MM.1S (cell line): ENCODE data around the gene INPP5F.

Experiments used
- DNase-seq: peaks from one replicate; pipeline ENCODE4 v3.0.0-alpha.2; 2015
- H2AFZ ChIP-seq: fragments of 300-600 bp; sonication (generic); 2 replicates; pipeline ENCODE4 v1.6.0; 2016; ENCODE audit warnings: antibody characterized with exemption, low read length
- H3F3A ChIP-seq: fragments of 300-600 bp; sonication (generic); 2 replicates; pipeline ENCODE4 v1.6.1; 2016; ENCODE audit warnings: mild to moderate bottlenecking, antibody characterized with exemption, low read length, moderate library complexity, mixed read lengths; ENCODE audit not compliant: insufficient read depth
- H3K27ac ChIP-seq: fragments of 300-600 bp; sonication (generic); 2 replicates; pipeline ENCODE4 v1.5.1; 2016; ENCODE audit warnings: mild to moderate bottlenecking, low read length
- H3K27me3 ChIP-seq: fragments of 300-600 bp; sonication (generic); replicated peaks from 2 replicates; pipeline ENCODE4 v1.6.0; 2016; ENCODE audit warnings: low read length; ENCODE audit not compliant: insufficient read depth
- H3K36me3 ChIP-seq: fragments of 300-600 bp; sonication (generic); replicated peaks from 2 replicates; pipeline ENCODE4 v1.6.1; 2016; ENCODE audit warnings: mild to moderate bottlenecking, low read length, mixed read lengths; ENCODE audit not compliant: insufficient read depth
- H3K4me1 ChIP-seq: fragments of 300-600 bp; sonication (generic); 2 replicates; pipeline ENCODE4 v1.6.1; 2016; ENCODE audit warnings: low read length, mixed read lengths
- H3K4me2 ChIP-seq: fragments of 300-600 bp; sonication (generic); 2 replicates; pipeline ENCODE4 v1.6.0; 2016; ENCODE audit warnings: low read depth, low read length
- H3K4me3 ChIP-seq: fragments of 300-600 bp; sonication (generic); 2 replicates; pipeline ENCODE4 v1.5.1; 2016; ENCODE audit warnings: low read length, mixed read lengths
- H3K79me2 ChIP-seq: fragments of 300-600 bp; sonication (generic); 2 replicates; pipeline ENCODE4 v1.6.1; 2016; ENCODE audit warnings: mixed run types, low read length, mixed read lengths
- H3K9ac ChIP-seq: fragments of 300-600 bp; sonication (generic); 2 replicates; pipeline ENCODE4 v1.6.1; 2016; ENCODE audit warnings: low read length, mixed read lengths
- H3K9me2 ChIP-seq: fragments of 300-600 bp; sonication (generic); replicated peaks from 2 replicates; pipeline ENCODE4 v1.6.1; 2016; ENCODE audit warnings: mild to moderate bottlenecking, low read length, mixed read lengths; ENCODE audit not compliant: insufficient read depth
- H3K9me3 ChIP-seq: fragments of 300-600 bp; sonication (generic); replicated peaks from 2 replicates; pipeline ENCODE4 v1.6.1; 2016; ENCODE audit warnings: mild to moderate bottlenecking, low read length, mixed read lengths; ENCODE audit not compliant: insufficient read depth
- H4K20me1 ChIP-seq: fragments of 300-600 bp; sonication (generic); 2 replicates; pipeline ENCODE4 v1.6.1; 2016; ENCODE audit warnings: mild to moderate bottlenecking, low read length, moderate library complexity, mixed read lengths; ENCODE audit not compliant: insufficient read depth
- EZH2 ChIP-seq: fragments of 300-600 bp; sonication (generic); optimal IDR thresholded peaks from 2 replicates; pipeline ENCODE3; 2017; ENCODE audit warnings: low read depth, mild to moderate bottlenecking, antibody characterized with exemption, low read length, mixed read lengths
- EZH2phosphoT487 ChIP-seq: fragments of 300-600 bp; sonication (generic); IDR thresholded peaks from 2 replicates; pipeline ENCODE4 v1.6.1; 2018; ENCODE audit warnings: antibody characterized with exemption, low read length
- TF ChIP-seq, protein P1 (sequence below): fragments of 300-600 bp; sonication (generic); IDR thresholded peaks from 2 replicates; pipeline ENCODE4 v1.5.1; 2016; ENCODE audit warnings: antibody characterized with exemption, low read length, mixed read lengths

The INPP5F gene

DNA sequence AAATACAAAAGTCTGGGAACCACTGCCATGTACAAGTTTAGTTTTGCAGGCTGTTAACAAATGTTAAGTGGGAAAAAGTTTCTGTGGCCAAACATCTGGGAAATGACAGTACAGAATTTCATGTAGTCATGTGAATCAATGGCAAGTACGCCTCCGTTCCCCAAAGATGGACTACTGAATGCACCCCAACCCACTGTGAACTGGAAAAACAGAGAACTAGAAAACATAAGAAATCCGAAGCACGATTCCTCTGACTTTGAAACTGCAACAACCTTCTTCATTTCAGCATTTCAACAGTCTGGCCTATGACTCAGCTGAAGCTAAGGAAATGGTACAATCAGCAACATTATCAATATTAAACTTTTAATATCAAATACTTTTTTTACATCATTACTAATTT lies 105.0 kb downstream of the INPP5F start:
- Histone ChIP-seq H3K36me3 (peaks cover 23% of the 10 kb centered on the region; the same call in 1 of the 2 replicates), H3K27me3 (no peaks in the 10 kb centered on the region), H3K4me1 (peaks cover 12% of the 10 kb centered on the region), H3K9ac (no peak overlapping the region), H3K9me2 (no peaks in the 10 kb centered on the region), H4K20me1 (no peaks in the 10 kb centered on the region), H2AFZ (no peak overlapping the region), H3K79me2 (no peaks in the 10 kb centered on the region), H3K4me2 (no peak overlapping the region), H3K9me3 (no peaks in the 10 kb centered on the region), H3K27ac (no peak overlapping the region), H3K4me3 (no peak overlapping the region), H3F3A (no peaks in the 10 kb centered on the region)
- TF ChIP-seq EZH2phosphoT487 (no peak), EZH2 (no peak)
- TF ChIP-seq, protein P1, sequence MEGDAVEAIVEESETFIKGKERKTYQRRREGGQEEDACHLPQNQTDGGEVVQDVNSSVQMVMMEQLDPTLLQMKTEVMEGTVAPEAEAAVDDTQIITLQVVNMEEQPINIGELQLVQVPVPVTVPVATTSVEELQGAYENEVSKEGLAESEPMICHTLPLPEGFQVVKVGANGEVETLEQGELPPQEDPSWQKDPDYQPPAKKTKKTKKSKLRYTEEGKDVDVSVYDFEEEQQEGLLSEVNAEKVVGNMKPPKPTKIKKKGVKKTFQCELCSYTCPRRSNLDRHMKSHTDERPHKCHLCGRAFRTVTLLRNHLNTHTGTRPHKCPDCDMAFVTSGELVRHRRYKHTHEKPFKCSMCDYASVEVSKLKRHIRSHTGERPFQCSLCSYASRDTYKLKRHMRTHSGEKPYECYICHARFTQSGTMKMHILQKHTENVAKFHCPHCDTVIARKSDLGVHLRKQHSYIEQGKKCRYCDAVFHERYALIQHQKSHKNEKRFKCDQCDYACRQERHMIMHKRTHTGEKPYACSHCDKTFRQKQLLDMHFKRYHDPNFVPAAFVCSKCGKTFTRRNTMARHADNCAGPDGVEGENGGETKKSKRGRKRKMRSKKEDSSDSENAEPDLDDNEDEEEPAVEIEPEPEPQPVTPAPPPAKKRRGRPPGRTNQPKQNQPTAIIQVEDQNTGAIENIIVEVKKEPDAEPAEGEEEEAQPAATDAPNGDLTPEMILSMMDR, result no peak
- no peak for DNase-seq

DNA sequence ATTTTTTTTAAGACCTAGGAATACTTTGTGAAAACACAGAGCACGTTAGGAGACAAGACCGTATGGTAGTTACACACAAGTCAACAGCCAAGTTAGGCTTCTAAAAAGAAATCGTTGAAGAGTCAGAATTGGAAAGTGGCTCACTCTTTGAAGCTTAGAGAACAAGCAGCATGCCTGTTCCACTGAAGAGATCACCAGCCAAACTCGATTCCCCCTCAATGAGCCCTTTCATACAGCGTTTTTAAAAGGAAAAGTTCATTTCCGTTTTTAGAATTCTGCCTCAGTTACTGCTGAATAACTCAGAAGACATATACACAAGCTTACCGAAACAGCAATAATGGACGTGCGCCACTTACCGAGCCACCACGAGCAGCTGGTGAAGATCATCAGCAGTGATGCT lies 105.8 kb downstream of the INPP5F start:
- no peaks in the 10 kb centered on the region for H3F3A ChIP-seq
- H3K9ac ChIP-seq, result no peak overlapping the region
- H3K4me1 ChIP-seq, result peaks cover 12% of the 10 kb centered on the region
- DNase-seq, result no peak
- H4K20me1 ChIP-seq, result no peaks in the 10 kb centered on the region
- no peak overlapping the region for H3K27ac ChIP-seq
- no peaks in the 10 kb centered on the region for H3K9me3 ChIP-seq
- no peak overlapping the region for H2AFZ ChIP-seq
- H3K79me2 ChIP-seq, result no peaks in the 10 kb centered on the region
- H3K27me3 ChIP-seq, result no peaks in the 10 kb centered on the region
- H3K4me2 ChIP-seq, result no peak overlapping the region
- peaks cover 26% of the 10 kb centered on the region; the same call in 1 of the 2 replicates for H3K36me3 ChIP-seq
- no peak overlapping the region for H3K4me3 ChIP-seq
- TF ChIP-seq, protein P1, result no peak
- TF ChIP-seq EZH2, result no peak
- no peaks in the 10 kb centered on the region for H3K9me2 ChIP-seq

DNA sequence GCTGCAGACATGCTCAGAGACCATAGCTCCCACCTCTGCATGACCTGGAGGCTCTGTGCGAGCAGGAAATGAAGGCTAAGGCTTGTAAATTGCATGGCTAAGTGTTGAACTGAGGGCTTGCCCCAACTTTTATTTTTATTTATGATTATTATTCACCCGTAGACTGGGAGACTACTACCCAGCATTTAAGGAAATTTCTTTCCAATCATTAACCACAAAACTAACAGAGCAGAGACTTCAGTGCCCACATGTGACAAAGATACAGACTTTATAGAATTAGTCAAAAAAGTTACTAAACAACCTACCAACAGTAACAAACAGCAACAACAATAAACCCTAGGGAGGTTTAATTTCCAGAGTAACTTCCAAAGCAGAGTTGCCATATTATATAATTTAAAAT lies 107.1 kb downstream of the INPP5F start:
- Histone ChIP-seq H3K27me3 (no peaks in the 10 kb centered on the region), H4K20me1 (no peaks in the 10 kb centered on the region), H3K9me2 (no peaks in the 10 kb centered on the region)

More for the DNA sequence above, 107.1 kb downstream of the INPP5F start:
- Histone ChIP-seq H3K4me1 (peaks cover 12% of the 10 kb centered on the region), H3K4me3 (no peak overlapping the region), H3K4me2 (no peak overlapping the region), H3K79me2 (no peaks in the 10 kb centered on the region), H3K9ac (no peak overlapping the region), H3K27ac (no peak overlapping the region), H3F3A (no peaks in the 10 kb centered on the region), H3K9me3 (no peaks in the 10 kb centered on the region), H2AFZ (no peak overlapping the region), H3K36me3 (peaks cover 26% of the 10 kb centered on the region; the same call in 1 of the 2 replicates)
- TF ChIP-seq, protein P1, result no peak
- TF ChIP-seq EZH2 (no peak), EZH2phosphoT487 (no peak)
- no peak for DNase-seq
